K562 (cell line): ENCODE results near the gene CNTF. TPM values are rescaled to one million over a fixed set of nuclear protein-coding genes. Genes with fewer than 3 reads are reported as not detected.

Source experiments
- DDX20 ChIP-seq: fragments of 450-650 bp; IDR thresholded peaks from 2 replicates; pipeline ENCODE4 v1.6.1; 2016; ENCODE audit warnings: missing genetic modification characterization, low read depth, mild to moderate bottlenecking, missing compliant biosample characterization, moderate library complexity
- FOSL1 ChIP-seq: fragments of 200-800 bp; sonication (Bioruptor generic); conservative IDR thresholded peaks from 2 replicates; pipeline ENCODE4 v1.6.1; 2016; ENCODE audit warnings: missing genetic modification characterization, missing compliant biosample characterization
- FOXA1 ChIP-seq: fragments of 450-650 bp; IDR thresholded peaks from 2 replicates; pipeline ENCODE4 v1.6.1; 2016; ENCODE audit warnings: mild to moderate bottlenecking, borderline replicate concordance
- HIVEP1 ChIP-seq: fragments of 250-450 bp; sonication (Bioruptor Pico); IDR thresholded peaks from 2 replicates; pipeline ENCODE4 v1.4.0; 2020; ENCODE audit warnings: mild to moderate bottlenecking
- HMG20A ChIP-seq: fragments of 450-650 bp; formaldehyde crosslinking; conservative IDR thresholded peaks from 2 replicates; pipeline ENCODE4 v1.4.0; 2020; ENCODE audit warnings: mild to moderate bottlenecking, mixed read lengths
- ID3 ChIP-seq, 2 experiments: fragments of 250-450 bp in 1 of 2; fragments of 450-650 bp in 1 of 2; sonication (Bioruptor Pico) in 1 of 2; IDR thresholded peaks; 2 replicates each; pipeline versions ENCODE4 v1.6.1 to v1.8.0; 2016 to 2021; ENCODE audit warnings: mild to moderate bottlenecking in 2 of 2, moderate library complexity in 2 of 2, missing compliant biosample characterization in 1 of 2, missing genetic modification characterization in 1 of 2
- MEF2A ChIP-seq: IDR thresholded peaks from 2 replicates; pipeline ENCODE4 v1.6.1; 2011; ENCODE audit warnings: low read depth, mild to moderate bottlenecking, low read length, moderate library complexity; ENCODE audit not compliant: control insufficient read depth
- PYGO2 ChIP-seq: fragments of 450-650 bp; IDR thresholded peaks from 2 replicates; pipeline ENCODE4 v1.6.1; 2016; ENCODE audit warnings: mild to moderate bottlenecking, missing genetic modification characterization, moderate library complexity, missing compliant biosample characterization
- RBM25 ChIP-seq: fragments of 200-400 bp; formaldehyde crosslinking; IDR thresholded peaks from 2 replicates; pipeline ENCODE4 v1.6.1; 2018; ENCODE audit warnings: low read length, low read depth, moderate library complexity; ENCODE audit not compliant: severe bottlenecking
- RREB1 ChIP-seq: fragments of 250-450 bp; sonication (Bioruptor Pico); IDR thresholded peaks from 2 replicates; pipeline ENCODE4 v1.4.0; 2020
- SAFB2 ChIP-seq: fragments of 200-400 bp; formaldehyde crosslinking; IDR thresholded peaks from 2 replicates; pipeline ENCODE4 v1.6.1; 2018; ENCODE audit warnings: borderline replicate concordance, low read length, low read depth, moderate library complexity; ENCODE audit not compliant: severe bottlenecking
- SMAD3 ChIP-seq: fragments of 450-650 bp; formaldehyde crosslinking; conservative IDR thresholded peaks from 2 replicates; pipeline ENCODE4 v1.4.0; 2020; ENCODE audit warnings: mild to moderate bottlenecking
- SRF ChIP-seq, 2 experiments: fragments of 250-450, 450-650 bp in 1 of 2; sonication (Bioruptor Pico) in 1 of 2; sonication (generic) in 1 of 2; formaldehyde crosslinking; IDR thresholded peaks; 2 replicates each; pipeline versions ENCODE4 v1.5.0 to v1.5.1; 2020 to 2022; ENCODE audit warnings: mild to moderate bottlenecking in 1 of 2, missing genetic modification reagents in 1 of 2
- THAP7 ChIP-seq: fragments of 250-450 bp; sonication (Bioruptor Pico); IDR thresholded peaks from 2 replicates; pipeline ENCODE4 v1.5.0; 2021
- ZFP36 ChIP-seq: fragments of 150-350 bp; IDR thresholded peaks from 2 replicates; pipeline ENCODE4 v1.6.1; 2018; ENCODE audit warnings: low read length, low read depth; ENCODE audit not compliant: partially characterized antibody
- ZNF239 ChIP-seq: fragments of 250-450 bp; sonication (Bioruptor Pico); IDR thresholded peaks from 2 replicates; pipeline ENCODE4 v1.4.0; 2020; ENCODE audit warnings: mild to moderate bottlenecking
- ZNF280A ChIP-seq: fragments of 450-650 bp; IDR thresholded peaks from 2 replicates; pipeline ENCODE4 v1.6.1; 2018; ENCODE audit warnings: mild to moderate bottlenecking, low read depth; ENCODE audit not compliant: partially characterized antibody
- polyA plus RNA-seq, 8 experiments: library from polyadenylated mRNA; depleted of rRNA in 4 of 8; stranded (reverse) in 5 of 8; unstranded in 3 of 8; fragments of >200 nt; fragmentation: Nextera tagmentation in 2 of 8; fragmentation: Illumina TruSeq in 1 of 8; extraction: Ambion mirVana in 2 of 8; extraction: Trizol in 1 of 8; gene quantifications; 2 replicates each; pipeline versions ENCODE4 v1.2.1 to v1.2.3, GENCODE V29; 2011 to 2014; ENCODE audit warnings: inconsistent platforms in 1 of 8, missing spikeins in 1 of 8
- total RNA-seq, 7 experiments: library from RNA; depleted of rRNA in 6 of 7; stranded (reverse); fragments of >200 nt in 6 of 7; fragmentation: Illumina TruSeq in 2 of 7; extraction: Trizol in 2 of 7; gene quantifications; 2 replicates each; pipeline versions ENCODE4 v1.2.1 to v1.2.3, GENCODE V29; 2011 to 2021; ENCODE audit warnings: low replicate concordance in 1 of 7

Gene CNTF
- total and polyA plus RNA-seq, 9 of the 15 experiments (the other 6 are each of a cell fraction or from before 2014, with no cell fraction given) = 0.17 to 5.0 (median 2.3) TPM

- TF ChIP-seq RREB1 = peak; percentile 57; the same call in 1 of the 2 replicates
- no peak; the same call in 1 of the 2 replicates for TF ChIP-seq FOSL1
- TF ChIP-seq ZNF280A = no peak
- TF ChIP-seq ZFP36 = no peak
- TF ChIP-seq FOXA1 = no peak
- 0 out of 2 replicates have a peak, but pooled peaks have one; percentile 41 for TF ChIP-seq THAP7
- TF ChIP-seq HIVEP1 (CRISPR knock-in tag) = no peak
- TF ChIP-seq PYGO2 = 0 out of 2 replicates have a peak, but pooled peaks have one; percentile 31
- no peak for TF ChIP-seq SAFB2
- TF ChIP-seq MEF2A = peak; percentile 14; the same call in 1 of the 2 replicates
- peak in 1 of 2 experiments; percentile 80; a peak in 2 of 4 replicates for TF ChIP-seq SRF (CRISPR knock-in tag; IDR thresholded peaks at IDR 0.05)
- no peak for TF ChIP-seq SMAD3 (CRISPR knock-in tag)
- TF ChIP-seq DDX20 (tag) = no peak
- no peak for TF ChIP-seq ID3 (CRISPR knock-in tag; IDR thresholded peaks at IDR 0.05)
- no peak for TF ChIP-seq ID3 (tag; IDR thresholded peaks at IDR 0.05)
- TF ChIP-seq HMG20A (CRISPR knock-in tag) = no peak
- no peak; the same call in 1 of the 2 replicates for TF ChIP-seq ZNF239
- no peak for TF ChIP-seq RBM25
Observed at GRCh38 chr11:58579192-58580129, 43.0 kb upstream of the CNTF start (continued).
